Keratinocyte (primary cell): ENCODE data around the gene CNTNAP5. TPM values are rescaled to one million over a fixed set of nuclear protein-coding genes. Genes with fewer than 3 reads are reported as not detected.

ENCODE experiments used
- DNase-seq: peaks from one replicate; pipeline ENCODE4 v3.0.0-alpha.2; 2011; ENCODE audit warnings: low read depth, missing footprints, low spot score
- FAIRE-seq: peaks from 2 replicates; lab custom pipeline; 2011; peaks lifted over from hg19 to GRCh38; lab: Jason Lieb, UNC
- H2AFZ ChIP-seq: 2 replicates; pipeline ENCODE4 v1.6.0; 2012; ENCODE audit warnings: low read length, control low read depth, inconsistent platforms; ENCODE audit not compliant: control insufficient read depth
- H3K27ac ChIP-seq: 2 replicates; pipeline ENCODE4 v1.5.1; 2011; ENCODE audit warnings: low read length; ENCODE audit not compliant: control insufficient read depth, insufficient read depth
- H3K27me3 ChIP-seq: 3 replicates; pipeline ENCODE4 v1.6.0; 2011; ENCODE audit warnings: low read length; ENCODE audit not compliant: control insufficient read depth, insufficient read depth; ENCODE audit errors: extremely low read depth
- H3K36me3 ChIP-seq, 2 experiments: 2 replicates in 1 of 2; 3 replicates in 1 of 2; pipeline ENCODE4 v1.5.1; 2011; ENCODE audit warnings: low read length in 2 of 2, mild to moderate bottlenecking in 1 of 2; ENCODE audit not compliant: control insufficient read depth in 2 of 2, insufficient read depth in 2 of 2; ENCODE audit errors: extremely low read depth in 1 of 2
- H3K4me1 ChIP-seq: 3 replicates; pipeline ENCODE4 v1.5.1; 2011; ENCODE audit warnings: low read length; ENCODE audit not compliant: control insufficient read depth, insufficient read depth; ENCODE audit errors: extremely low read depth
- H3K4me2 ChIP-seq: 3 replicates; pipeline ENCODE4 v1.6.0; 2011; ENCODE audit warnings: low read depth, low read length; ENCODE audit not compliant: control insufficient read depth, insufficient read depth; ENCODE audit errors: extremely low read depth
- H3K4me3 ChIP-seq, 3 experiments: fragments of 200-600 bp in 1 of 3; sonication (generic) in 1 of 3; 2 replicates in 2 of 3; 3 replicates in 1 of 3; pipeline ENCODE4 v1.5.1; 2011 to 2016; ENCODE audit warnings: low read length in 3 of 3, mild to moderate bottlenecking in 3 of 3, control low read depth in 2 of 3, inconsistent platforms in 1 of 3, low read depth in 1 of 3, mixed read lengths in 1 of 3, mixed run types in 1 of 3, moderate library complexity in 1 of 3; ENCODE audit not compliant: control insufficient read depth in 2 of 3, insufficient read depth in 2 of 3; ENCODE audit errors: extremely low read depth in 1 of 3
- H3K79me2 ChIP-seq: 2 replicates; pipeline ENCODE4 v1.6.0; 2012; ENCODE audit warnings: low read length; ENCODE audit not compliant: control insufficient read depth, insufficient read depth
- H3K9ac ChIP-seq: 3 replicates; pipeline ENCODE4 v1.6.0; 2011; ENCODE audit warnings: low read length; ENCODE audit not compliant: control insufficient read depth, insufficient read depth; ENCODE audit errors: extremely low read depth
- H3K9me1 ChIP-seq: 3 replicates; pipeline ENCODE4 v1.6.0; 2011; ENCODE audit warnings: low read length; ENCODE audit not compliant: control insufficient read depth, insufficient read depth; ENCODE audit errors: extremely low read depth
- H3K9me3 ChIP-seq: 2 replicates; pipeline ENCODE4 v1.5.1; 2012; ENCODE audit warnings: low read depth, low read length; ENCODE audit not compliant: control insufficient read depth
- H4K20me1 ChIP-seq: 3 replicates; pipeline ENCODE4 v1.6.0; 2011; ENCODE audit warnings: low read length; ENCODE audit not compliant: control insufficient read depth, insufficient read depth; ENCODE audit errors: extremely low read depth
- CTCF ChIP-seq, 3 experiments: IDR thresholded peaks in 1 of 3; conservative IDR thresholded peaks in 1 of 3; optimal IDR thresholded peaks in 1 of 3; 2 replicates in 2 of 3; 3 replicates in 1 of 3; pipeline versions ENCODE3 to v1.5.1; 2011; ENCODE audit warnings: low read length in 3 of 3, mild to moderate bottlenecking in 3 of 3, moderate library complexity in 2 of 3, control low read depth in 1 of 3, inconsistent platforms in 1 of 3; ENCODE audit not compliant: insufficient read depth in 2 of 3; ENCODE audit errors: extremely low read depth in 1 of 3
- EZH2 ChIP-seq: IDR thresholded peaks from one replicate; pipeline ENCODE4 v1.6.1; 2012; ENCODE audit warnings: inconsistent platforms, mild to moderate bottlenecking, low read length, moderate library complexity
- dilution Hi-C: fragments of 300-500 bp; cut with MboI; formaldehyde crosslinking; loops from one replicate; pipeline ENCODE4 v1.7.0; 2020; ENCODE audit warnings: low sequenced_read_pairs; ENCODE audit not compliant: extremely low pct_ligation_motif_present
- polyA plus RNA-seq, 5 experiments: library from polyadenylated mRNA; depleted of rRNA in 3 of 5; stranded (reverse) in 3 of 5; stranded (forward) in 1 of 5; unstranded in 1 of 5; fragments of >200 nt; gene quantifications; 1 replicate in 1 of 5; 2 replicates in 3 of 5; 3 replicates in 1 of 5; pipeline versions ENCODE4 v1.2.1 to v1.2.3, GENCODE V29; 2011 to 2012; ENCODE audit warnings: missing spikeins in 2 of 5, low read depth in 1 of 5, low replicate concordance in 1 of 5

The CNTNAP5 gene
- polyA plus RNA-seq, 1 donor (not counting 4 experiments of a cell fraction or from before 2014, with no cell fraction given): not detected

DNA sequence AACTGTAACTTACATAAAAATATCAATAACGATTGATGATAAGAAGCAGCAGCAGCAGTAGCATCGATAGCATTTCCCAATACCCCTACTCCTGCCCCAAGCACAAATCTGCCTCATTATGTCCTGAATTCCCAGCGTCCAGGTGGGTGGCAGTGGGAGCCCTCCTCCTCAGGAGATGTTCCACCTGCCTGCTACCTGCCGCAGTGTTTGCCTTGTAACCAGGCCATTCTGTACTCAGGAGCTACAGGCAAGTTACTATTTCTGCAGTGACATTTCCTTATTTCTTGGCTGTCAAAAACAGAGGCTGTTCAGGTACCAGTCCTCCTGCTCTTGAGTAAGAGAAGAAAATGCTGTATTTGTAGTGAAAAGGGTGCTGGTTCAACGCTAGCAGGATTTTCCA is 236.4 kb downstream of the CNTNAP5 start:
- Histone ChIP-seq H3K9me3 (no peaks in the 10 kb centered on the region), H3K27me3 (no peaks in the 10 kb centered on the region), H3K4me2 (no peak overlapping the region), H3K4me1 (no peaks in the 10 kb centered on the region), H3K79me2 (no peaks in the 10 kb centered on the region), H3K9ac (no peak overlapping the region), H4K20me1 (no peaks in the 10 kb centered on the region), H2AFZ (no peak overlapping the region), H3K4me3 (no peak overlapping the region), H3K36me3 (no peaks in the 10 kb centered on the region), H3K27ac (no peak overlapping the region), H3K9me1 (no peaks in the 10 kb centered on the region)
- no peak for DNase-seq
- dilution Hi-C loops: no loop called here
- no peak for FAIRE-seq
- TF ChIP-seq CTCF (optimal IDR thresholded peaks at IDR 0.05 in 1 of 3, IDR thresholded peaks at IDR 0.05 in 1 of 3, conservative IDR thresholded peaks at IDR 0.05 in 1 of 3; ENCODE audit: extremely low read depth in 1 of 3, insufficient read depth in 2 of 3, low read length in 3 of 3) (no peak), EZH2 (no peak)

- Histone ChIP-seq H3K9me3 (no peaks in the 10 kb centered on the region), H2AFZ (no peak overlapping the region), H3K27ac (no peak overlapping the region), H3K4me3 (no peak overlapping the region), H3K36me3 (no peaks in the 10 kb centered on the region), H3K9ac (no peak overlapping the region), H3K4me2 (no peak overlapping the region), H3K27me3 (no peaks in the 10 kb centered on the region), H3K79me2 (no peaks in the 10 kb centered on the region), H4K20me1 (no peaks in the 10 kb centered on the region), H3K4me1 (no peaks in the 10 kb centered on the region), H3K9me1 (no peaks in the 10 kb centered on the region)
- FAIRE-seq (no peak), DNase-seq (no peak)
- dilution Hi-C loops: no loop called here
- TF ChIP-seq EZH2 (no peak), CTCF (optimal IDR thresholded peaks at IDR 0.05 in 1 of 3, IDR thresholded peaks at IDR 0.05 in 1 of 3, conservative IDR thresholded peaks at IDR 0.05 in 1 of 3; ENCODE audit: extremely low read depth in 1 of 3, insufficient read depth in 2 of 3, low read length in 3 of 3) (no peak)
Observed at GRCh38 chr2:124264551-124265091, 239.5 kb downstream of the CNTNAP5 start.
